NCI-H748 treated with DMSO at 0.1 percent for 48 hours (cell line): ENCODE data around the gene LRPAP1.
"Not testable (repeated sequence)": the region's sequence is repeated elsewhere in the genome, so short reads cannot be mapped to it uniquely, and the experiment has no call there.

Experiments used
- DNase-seq: peaks from one replicate; lab custom pipeline; 2025; lab: John Stamatoyannopoulos, UW

The LRPAP1 gene

GRCh38 chr4:3562127-3562526, 29.9 kb upstream of the LRPAP1 start:
- DNase-seq: not testable (repeated sequence)

GRCh38 chr4:3560465-3560864, 28.2 kb upstream of the LRPAP1 start:
- not testable (repeated sequence) for DNase-seq

- not testable (repeated sequence) for DNase-seq
Observed at GRCh38 chr4:3559381-3560290, 27.4 kb upstream of the LRPAP1 start.

GRCh38 chr4:3558514-3558836, 26.3 kb upstream of the LRPAP1 start:
- not testable (repeated sequence) for DNase-seq

- not testable (repeated sequence) for DNase-seq
Observed at GRCh38 chr4:3557676-3558513, 25.7 kb upstream of the LRPAP1 start.

- DNase-seq: not testable (repeated sequence)
Observed at GRCh38 chr4:3557088-3557492, 24.9 kb upstream of the LRPAP1 start.

- DNase-seq: not testable (repeated sequence)
Observed at GRCh38 chr4:3556244-3556867, 24.1 kb upstream of the LRPAP1 start.

GRCh38 chr4:3555459-3556070, 23.3 kb upstream of the LRPAP1 start:
- DNase-seq: not testable (repeated sequence)

GRCh38 chr4:3551366-3551765, 19.1 kb upstream of the LRPAP1 start:
- DNase-seq: not testable (repeated sequence)

- DNase-seq: not testable (repeated sequence)
Observed at GRCh38 chr4:3550792-3551325, 18.6 kb upstream of the LRPAP1 start.

GRCh38 chr4:3550041-3550440, 17.8 kb upstream of the LRPAP1 start:
- not testable (repeated sequence) for DNase-seq

GRCh38 chr4:3549694-3550001, 17.4 kb upstream of the LRPAP1 start:
- not testable (repeated sequence) for DNase-seq

GRCh38 chr4:3548991-3549693, 16.9 kb upstream of the LRPAP1 start:
- not testable (repeated sequence) for DNase-seq

- not testable (repeated sequence) for DNase-seq
Observed at GRCh38 chr4:3546721-3547120, 14.5 kb upstream of the LRPAP1 start.

GRCh38 chr4:3545351-3545750, 13.1 kb upstream of the LRPAP1 start:
- DNase-seq: not testable (repeated sequence)

GRCh38 chr4:3544259-3545025, 12.2 kb upstream of the LRPAP1 start:
- DNase-seq: not testable (repeated sequence)

GRCh38 chr4:3543415-3543814, 11.2 kb upstream of the LRPAP1 start:
- not testable (repeated sequence) for DNase-seq

GRCh38 chr4:3538906-3539305, 6.7 kb upstream of the LRPAP1 start:
- DNase-seq: not testable (repeated sequence)

GRCh38 chr4:3535812-3536211, 3.6 kb upstream of the LRPAP1 start:
- DNase-seq: not testable (repeated sequence)

- no peak for DNase-seq
Observed at GRCh38 chr4:3533423-3533820, 1.2 kb upstream of the LRPAP1 start.
